Kidney (tissue), 14 donors: Measurements from ENCODE around the gene DNAJB13. TPM values are rescaled to one million over a fixed set of nuclear protein-coding genes. Genes with fewer than 3 reads are reported as not detected.

Experiments used
- DNase-seq, 5 donors: peaks; one replicate each; pipeline ENCODE4 v3.0.0-alpha.2; 2013 to 2020
- FAIRE-seq: peaks from 2 replicates; lab custom pipeline; 2012; peaks lifted over from hg19 to GRCh38; lab: Jason Lieb, UNC
- H3K27ac ChIP-seq, 2 donors: one replicate each; pipeline ENCODE4 v1.7.0; 2013; ENCODE audit warnings: low read depth in 2 of 2, low read length in 2 of 2, inconsistent platforms in 1 of 2
- H3K27me3 ChIP-seq: one replicate; pipeline ENCODE4 v1.7.1; 2013; ENCODE audit warnings: low read length, inconsistent platforms; ENCODE audit not compliant: control insufficient read depth, insufficient read depth
- H3K36me3 ChIP-seq, 3 donors: one replicate each; pipeline versions ENCODE4 v1.7.0 to v1.7.1; 2013; ENCODE audit warnings: low read length in 3 of 3, control low read depth in 1 of 3, inconsistent platforms in 1 of 3; ENCODE audit not compliant: insufficient read depth in 3 of 3, control insufficient read depth in 2 of 3
- H3K4me1 ChIP-seq, 3 donors: one replicate each; pipeline versions ENCODE4 v1.7.0 to v1.7.1; 2013; ENCODE audit warnings: low read length in 3 of 3, inconsistent platforms in 1 of 3, low read depth in 1 of 3; ENCODE audit not compliant: control insufficient read depth in 2 of 3, insufficient read depth in 2 of 3
- H3K4me3 ChIP-seq, 3 donors: one replicate each; pipeline versions ENCODE4 v1.7.0 to v1.8.1; 2013; ENCODE audit warnings: low read length in 3 of 3, control low read depth in 1 of 3, inconsistent platforms in 1 of 3
- H3K9ac ChIP-seq, 3 donors: one replicate each; pipeline versions ENCODE4 v1.7.0 to v1.7.1; 2013; ENCODE audit warnings: low read length in 3 of 3, control low read depth in 1 of 3, inconsistent platforms in 1 of 3
- H3K9me3 ChIP-seq, 3 donors: one replicate each; pipeline versions ENCODE4 v1.7.0 to v1.7.1; 2013; ENCODE audit warnings: low read length in 3 of 3, control low read depth in 1 of 3, inconsistent platforms in 1 of 3; ENCODE audit not compliant: control insufficient read depth in 2 of 3, insufficient read depth in 1 of 3
- intact Hi-C: fragments of 100-400 bp; cut with DNase I; formaldehyde crosslinking; loops from one replicate; pipeline ENCODE4 v1.11.1; 2022
- polyA plus RNA-seq: library from polyadenylated mRNA; stranded (reverse); fragments of 350-450 nt; fragmentation: Illumina TruSeq; extraction: RNeasy Lipid Tissue Mini Kit (QIAGEN cat#74804); gene quantifications from one replicate; pipeline ENCODE4 v1.2.3, GENCODE V29; 2014; ENCODE audit warnings: low read depth, low replicate concordance; ENCODE audit not compliant: insufficient read depth
- total RNA-seq: library from RNA; stranded (reverse); fragmentation: NEBNext Ultra II Directional; extraction: Animal tissue kit (Norgen Biotek cat#: 25700); gene quantifications from one replicate; pipeline ENCODE4 v1.2.1, GENCODE V29; 2021
- TF ChIP-seq, protein P1 (sequence below): IDR thresholded peaks from 3 replicates; pipeline ENCODE4 v1.5.1; 2012; ENCODE audit warnings: mild to moderate bottlenecking, moderate library complexity, borderline replicate concordance; ENCODE audit not compliant: insufficient read depth; ENCODE audit errors: extremely low read depth
- donor health status: control.
- donor health status: control.
- donor health status: control.
- donor health status: control.
- donor health status: control.
- donor health status: DM: yes; HTN: yes; CAD: no.
- donor health status: Normal renal cell carcinoma (clear cell type).

The DNAJB13 gene
- total and polyA plus RNA-seq, 2 donors from 2014 or later, result 1.5 to 4.3 TPM

DNA sequence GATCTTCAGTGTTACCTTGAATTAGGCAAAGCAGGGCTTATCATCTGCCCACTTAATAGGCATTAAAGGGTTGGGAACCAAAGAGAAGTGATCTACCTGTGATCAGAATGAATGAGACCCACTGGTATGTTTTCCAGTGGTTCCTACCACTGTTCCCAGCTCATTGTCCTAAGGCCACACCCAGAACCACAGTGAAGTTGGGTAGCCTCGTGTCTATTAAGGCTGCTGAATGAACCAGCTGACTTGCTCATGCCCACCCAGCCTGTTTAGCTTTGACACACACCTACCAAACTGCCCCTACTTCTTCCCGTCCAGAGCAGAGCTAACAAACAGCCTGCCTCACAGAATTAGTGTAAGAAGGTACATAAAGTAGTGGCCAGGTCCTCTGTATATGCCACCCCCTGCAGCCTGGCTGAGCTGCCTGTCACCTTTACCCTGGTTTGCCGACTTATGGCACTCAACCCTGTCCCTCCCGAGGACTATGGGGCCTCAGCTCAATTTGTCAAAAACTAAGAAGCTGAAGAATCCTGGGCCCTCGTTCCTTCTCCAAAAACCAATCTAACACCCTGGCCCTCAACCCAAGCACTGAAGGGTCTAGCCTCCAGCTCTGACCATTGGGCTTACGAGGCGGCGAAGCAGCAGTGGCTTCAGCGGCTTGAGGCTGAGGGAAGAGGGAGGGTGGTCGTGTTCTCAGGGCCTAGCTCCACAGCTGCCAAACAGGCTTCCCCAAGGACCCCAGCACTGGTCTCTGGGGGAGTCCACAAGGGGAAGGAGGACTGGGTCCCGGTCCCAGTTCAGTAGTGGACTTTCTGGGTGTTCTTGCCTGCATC, 22.0 kb downstream of the DNAJB13 start:
- intact Hi-C loops, result no loop called here
- Histone ChIP-seq H3K4me3 (no peak overlapping the region), H3K4me1 (no peaks in the 10 kb centered on the region), H3K9me3 (no peaks in the 10 kb centered on the region), H3K9ac (no peak overlapping the region), H3K27ac (no peak overlapping the region), H3K36me3 (peaks cover 0 to 4% (median 0%) of the 10 kb centered on the region in 3 donors), H3K27me3 (no peaks in the 10 kb centered on the region)
- DNase-seq, result peak in 2 of 5 donors; percentile 21 to 41
- no peak for FAIRE-seq
- TF ChIP-seq, protein P1, sequence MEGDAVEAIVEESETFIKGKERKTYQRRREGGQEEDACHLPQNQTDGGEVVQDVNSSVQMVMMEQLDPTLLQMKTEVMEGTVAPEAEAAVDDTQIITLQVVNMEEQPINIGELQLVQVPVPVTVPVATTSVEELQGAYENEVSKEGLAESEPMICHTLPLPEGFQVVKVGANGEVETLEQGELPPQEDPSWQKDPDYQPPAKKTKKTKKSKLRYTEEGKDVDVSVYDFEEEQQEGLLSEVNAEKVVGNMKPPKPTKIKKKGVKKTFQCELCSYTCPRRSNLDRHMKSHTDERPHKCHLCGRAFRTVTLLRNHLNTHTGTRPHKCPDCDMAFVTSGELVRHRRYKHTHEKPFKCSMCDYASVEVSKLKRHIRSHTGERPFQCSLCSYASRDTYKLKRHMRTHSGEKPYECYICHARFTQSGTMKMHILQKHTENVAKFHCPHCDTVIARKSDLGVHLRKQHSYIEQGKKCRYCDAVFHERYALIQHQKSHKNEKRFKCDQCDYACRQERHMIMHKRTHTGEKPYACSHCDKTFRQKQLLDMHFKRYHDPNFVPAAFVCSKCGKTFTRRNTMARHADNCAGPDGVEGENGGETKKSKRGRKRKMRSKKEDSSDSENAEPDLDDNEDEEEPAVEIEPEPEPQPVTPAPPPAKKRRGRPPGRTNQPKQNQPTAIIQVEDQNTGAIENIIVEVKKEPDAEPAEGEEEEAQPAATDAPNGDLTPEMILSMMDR, result no peak

DNA sequence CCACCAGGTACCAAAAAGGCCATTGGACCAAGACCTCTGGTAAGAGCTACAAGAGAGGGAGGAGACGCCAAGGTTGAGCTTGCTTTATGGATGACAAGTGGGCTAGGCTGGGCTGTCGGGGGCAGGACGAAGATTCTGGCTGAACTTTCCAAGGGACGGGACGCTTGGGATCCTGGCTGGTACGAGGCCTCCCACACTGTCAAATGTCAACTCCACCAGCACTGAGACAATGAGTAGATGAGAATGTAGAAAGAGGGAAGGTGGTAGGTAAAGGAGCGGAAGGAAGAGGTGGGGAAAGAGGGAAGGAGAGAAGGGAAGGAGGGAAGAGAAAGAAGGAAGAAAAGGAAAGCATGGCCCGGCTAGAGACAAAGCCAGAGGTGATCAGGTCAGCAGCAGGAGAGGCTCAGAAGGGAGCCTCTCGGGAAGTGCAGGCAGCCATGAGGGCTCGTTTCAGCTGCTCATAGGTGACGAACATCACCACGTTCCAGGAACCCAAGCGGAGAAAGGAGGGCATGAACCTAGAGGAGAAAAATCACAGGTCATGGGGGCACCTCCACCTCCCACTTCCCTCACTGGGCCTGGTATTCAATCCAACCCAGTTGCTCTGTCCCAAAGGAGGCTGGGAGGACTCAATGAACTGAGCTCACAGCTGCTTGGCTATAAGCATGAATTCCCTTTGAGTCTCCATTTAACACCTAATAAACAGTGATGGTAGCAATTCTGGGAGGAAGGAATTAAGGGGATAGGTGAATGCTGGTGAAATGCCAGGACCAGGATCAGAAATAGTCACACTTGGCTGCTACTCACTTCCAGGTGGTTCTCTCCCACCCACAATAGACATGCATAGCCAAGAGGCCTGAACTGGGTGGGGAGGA, 24.0 kb downstream of the DNAJB13 start:
- H3K4me1 ChIP-seq, result no peaks in the 10 kb centered on the region
- H3K27me3 ChIP-seq, result no peaks in the 10 kb centered on the region
- no peak overlapping the region for H3K4me3 ChIP-seq
- H3K27ac ChIP-seq, result no peak overlapping the region
- H3K36me3 ChIP-seq, result peaks cover 0 to 4% (median 0%) of the 10 kb centered on the region in 3 donors
- no peak overlapping the region for H3K9ac ChIP-seq
- TF ChIP-seq, protein P1, result no peak
- no peaks in the 10 kb centered on the region for H3K9me3 ChIP-seq
- FAIRE-seq (no peak), DNase-seq (peak in 2 of 5 donors; percentile 24 to 35)
- intact Hi-C loops, result no loop called here

DNA sequence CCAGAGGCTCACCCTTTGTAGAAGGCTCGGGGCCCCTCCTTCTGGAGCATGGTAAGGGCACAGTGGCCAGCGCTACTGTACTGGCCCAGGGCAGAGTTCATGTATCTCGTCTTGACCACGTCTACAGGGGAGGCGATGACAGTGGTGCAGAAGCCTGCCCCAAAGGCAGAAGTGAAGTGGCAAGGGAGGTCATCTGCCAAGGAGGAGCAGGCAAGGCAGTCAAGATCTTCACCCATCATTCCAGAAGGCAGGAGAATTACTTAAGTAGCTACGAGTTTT, 24.6 kb downstream of the DNAJB13 start:
- Histone ChIP-seq H3K27ac (no peak overlapping the region), H3K9me3 (no peaks in the 10 kb centered on the region), H3K4me3 (no peak overlapping the region), H3K4me1 (peaks cover 0 to 3% (median 0%) of the 10 kb centered on the region in 3 donors), H3K36me3 (peaks cover 0 to 4% (median 0%) of the 10 kb centered on the region in 3 donors), H3K27me3 (no peaks in the 10 kb centered on the region), H3K9ac (no peak overlapping the region)
- TF ChIP-seq, protein P1, result no peak
- intact Hi-C loops, result no loop called here
- FAIRE-seq, result no peak
- DNase-seq, result peak in 2 of 5 donors; percentile 26 to 49
